Right lobe of liver (tissue), 4 donors: ENCODE measurements around the gene KRTAP2-1.

Source experiments
- POLR2A ChIP-seq: fragments of 450-650 bp; IDR thresholded peaks from one replicate; pipeline ENCODE4 v1.6.1; 2017; ENCODE audit warnings: antibody characterized with exemption, mild to moderate bottlenecking
- TF ChIP-seq, protein P1 (sequence below), 4 donors: fragments of 200-600 bp in 3 of 4; fragments of 450-650 bp in 1 of 4; IDR thresholded peaks; one replicate each; pipeline versions ENCODE4 v1.5.1 to v1.8.0; 2016 to 2022; ENCODE audit warnings: antibody characterized with exemption in 4 of 4, mild to moderate bottlenecking in 2 of 4
- donor health status: DM: no; HTN: no; CAD: no.
- donor health status: DM: no; HTN: no; CAD: no.
- donor health status: DM: no; HTN: yes; CAD: no.

DNA sequence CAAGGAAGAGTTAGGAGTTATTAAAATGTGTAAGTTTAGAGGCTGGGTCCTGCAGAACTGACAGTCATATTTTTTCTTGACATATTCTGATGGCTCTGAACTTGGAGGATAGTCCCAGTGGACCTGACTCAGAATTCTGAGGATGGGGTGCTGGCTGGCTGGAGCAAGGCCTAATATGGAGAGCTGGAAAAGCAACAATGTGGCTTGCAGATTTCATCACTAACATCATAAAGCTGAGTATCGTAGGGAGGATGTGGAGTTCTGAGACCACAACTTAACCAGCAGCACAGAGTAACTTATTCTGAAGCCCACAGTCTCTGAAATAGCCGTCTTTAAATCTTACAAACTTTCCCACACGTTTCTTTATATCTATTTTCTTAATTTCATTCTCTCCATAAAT, 22.4 kb downstream of the KRTAP2-1 start:
- TF ChIP-seq, protein P1, sequence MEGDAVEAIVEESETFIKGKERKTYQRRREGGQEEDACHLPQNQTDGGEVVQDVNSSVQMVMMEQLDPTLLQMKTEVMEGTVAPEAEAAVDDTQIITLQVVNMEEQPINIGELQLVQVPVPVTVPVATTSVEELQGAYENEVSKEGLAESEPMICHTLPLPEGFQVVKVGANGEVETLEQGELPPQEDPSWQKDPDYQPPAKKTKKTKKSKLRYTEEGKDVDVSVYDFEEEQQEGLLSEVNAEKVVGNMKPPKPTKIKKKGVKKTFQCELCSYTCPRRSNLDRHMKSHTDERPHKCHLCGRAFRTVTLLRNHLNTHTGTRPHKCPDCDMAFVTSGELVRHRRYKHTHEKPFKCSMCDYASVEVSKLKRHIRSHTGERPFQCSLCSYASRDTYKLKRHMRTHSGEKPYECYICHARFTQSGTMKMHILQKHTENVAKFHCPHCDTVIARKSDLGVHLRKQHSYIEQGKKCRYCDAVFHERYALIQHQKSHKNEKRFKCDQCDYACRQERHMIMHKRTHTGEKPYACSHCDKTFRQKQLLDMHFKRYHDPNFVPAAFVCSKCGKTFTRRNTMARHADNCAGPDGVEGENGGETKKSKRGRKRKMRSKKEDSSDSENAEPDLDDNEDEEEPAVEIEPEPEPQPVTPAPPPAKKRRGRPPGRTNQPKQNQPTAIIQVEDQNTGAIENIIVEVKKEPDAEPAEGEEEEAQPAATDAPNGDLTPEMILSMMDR (IDR thresholded peaks at IDR 0.05): no peak
- TF ChIP-seq POLR2A: no peak
